GM13977 (cell line): ENCODE results near the gene ENKD1.

Experiments
- DNase-seq: peaks from one replicate; pipeline ENCODE4 v3.0.0; 2012; ENCODE audit warnings: low spot score
- CTCF ChIP-seq: IDR thresholded peaks from 2 replicates; pipeline ENCODE4 v1.5.1; 2012; ENCODE audit warnings: mild to moderate bottlenecking, control low read depth; ENCODE audit not compliant: insufficient read depth; ENCODE audit errors: extremely low read depth, missing control alignments
- in situ Hi-C: fragments of 300-500 bp; cut with MboI; formaldehyde crosslinking; loops from one replicate; pipeline ENCODE4 v1.12.0; 2022; ENCODE audit warnings: low sequenced_read_pairs, low pct_unique_long_range_greater_than_20kb, mixed read lengths, inconsistent platforms; ENCODE audit not compliant: unreplicated experiment

ENKD1 gene

DNA sequence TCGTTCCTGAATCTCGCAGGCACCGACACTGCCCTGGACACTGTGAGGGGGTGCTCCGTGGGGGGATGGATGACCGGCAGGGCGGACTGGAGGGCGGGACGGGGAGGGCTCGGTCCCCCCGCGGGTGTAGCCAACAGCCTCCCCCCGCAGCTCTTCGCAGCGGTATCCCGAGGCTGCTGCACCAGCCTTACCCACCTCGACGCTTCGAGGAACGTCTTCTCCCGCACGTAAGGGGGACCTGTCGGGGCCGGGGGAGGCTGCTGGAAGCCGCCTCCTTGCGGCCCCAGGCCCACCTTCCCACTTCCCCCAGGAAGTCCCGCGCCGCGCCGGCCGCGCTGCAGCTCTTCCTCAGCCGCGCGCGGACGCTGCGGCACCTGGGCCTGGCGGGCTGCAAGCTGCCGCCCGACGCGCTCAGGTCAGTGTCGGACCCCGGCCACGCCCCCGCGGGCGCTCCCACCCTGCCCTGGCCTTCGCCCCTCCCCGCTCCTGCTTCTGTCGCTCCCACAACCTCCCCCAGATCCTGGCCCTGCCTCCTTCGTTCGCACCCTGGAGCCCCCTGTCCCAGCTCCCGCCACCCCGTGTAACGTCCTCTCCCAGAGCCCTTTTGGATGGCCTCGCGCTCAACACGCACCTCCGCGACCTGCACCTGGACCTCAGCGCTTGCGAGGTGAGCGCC, 18.3 kb downstream of the ENKD1 start:
- DNase-seq: peak; percentile 17
- no peak for TF ChIP-seq CTCF
- in situ Hi-C loops: no loop called here

DNA sequence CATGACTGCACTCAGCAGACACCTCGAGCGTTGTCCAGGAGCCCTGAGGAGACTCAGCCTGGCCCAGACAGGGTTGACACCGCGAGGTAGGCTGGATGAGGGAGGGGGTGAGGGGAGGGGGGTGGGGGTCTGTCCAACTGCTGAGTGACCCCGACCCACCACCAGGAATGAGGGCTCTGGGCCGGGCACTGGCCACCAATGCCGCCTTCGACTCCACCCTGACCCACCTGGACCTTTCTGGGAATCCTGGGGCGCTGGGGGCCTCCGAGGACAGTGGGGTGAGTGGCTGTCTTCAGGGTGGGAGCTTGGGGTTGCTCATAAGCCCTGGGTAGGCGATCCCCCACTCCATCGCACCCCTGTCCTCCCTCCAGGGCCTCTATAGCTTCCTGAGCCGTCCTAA, 18.9 kb downstream of the ENKD1 start:
- no peak for DNase-seq
- in situ Hi-C loops: no loop called here
- TF ChIP-seq CTCF: no peak

DNA sequence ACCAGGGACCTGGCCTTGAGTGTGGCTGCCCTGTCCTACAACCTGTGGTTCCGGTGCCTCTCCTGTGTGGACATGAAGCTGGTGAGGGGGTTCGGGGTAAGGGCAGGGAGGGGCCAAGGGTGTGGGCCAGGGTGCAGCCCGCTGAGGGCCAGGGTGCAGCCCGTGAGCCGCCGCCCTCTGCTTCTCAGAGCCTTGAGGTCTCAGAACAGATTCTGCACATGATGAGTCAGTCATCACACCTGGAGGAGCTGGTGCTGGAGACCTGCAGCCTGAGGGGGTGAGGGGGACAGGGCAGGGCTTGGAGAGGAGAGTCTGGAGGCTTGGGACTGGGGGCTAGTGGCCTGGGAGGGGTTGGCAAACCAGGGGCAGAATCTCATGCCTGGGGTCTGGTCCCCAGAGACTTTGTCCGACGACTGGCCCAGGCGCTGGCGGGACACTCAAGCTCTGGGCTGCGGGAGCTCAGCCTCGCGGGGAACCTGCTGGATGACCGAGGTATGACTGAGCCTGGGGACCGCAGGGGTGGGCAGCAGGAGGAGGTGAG, 19.4 kb downstream of the ENKD1 start:
- peak; percentile 25 for DNase-seq
- no peak for TF ChIP-seq CTCF
- in situ Hi-C loops: no loop called here

- TF ChIP-seq CTCF: no peak
- peak; percentile 53 for DNase-seq
- in situ Hi-C loops: no loop called here
These were observed 21.0 kb downstream of the ENKD1 start for GRCh38 chr16:67645397-67646121.

DNA sequence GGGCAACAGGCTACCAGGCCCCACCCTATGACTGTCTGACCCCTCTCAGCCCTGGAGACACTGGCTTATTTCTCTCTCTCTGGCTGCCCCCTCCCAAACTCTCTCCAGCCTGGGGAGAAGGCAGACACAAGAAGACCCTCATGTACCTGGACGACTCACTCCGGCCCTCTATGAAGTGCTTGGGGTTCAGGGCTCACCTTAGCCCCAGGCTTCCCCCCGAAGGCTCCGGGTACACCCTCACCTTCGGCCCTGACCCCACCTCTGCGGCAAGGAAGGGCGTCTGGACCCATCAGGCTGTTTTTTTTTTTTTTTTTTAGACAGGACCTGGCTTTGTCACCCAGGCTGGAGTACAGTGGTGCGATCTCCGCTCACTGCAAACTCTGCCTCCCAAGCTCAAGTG, 22.5 kb downstream of the ENKD1 start:
- in situ Hi-C loops: no loop called here
- TF ChIP-seq CTCF: no peak
- peak; percentile 19 for DNase-seq

DNA sequence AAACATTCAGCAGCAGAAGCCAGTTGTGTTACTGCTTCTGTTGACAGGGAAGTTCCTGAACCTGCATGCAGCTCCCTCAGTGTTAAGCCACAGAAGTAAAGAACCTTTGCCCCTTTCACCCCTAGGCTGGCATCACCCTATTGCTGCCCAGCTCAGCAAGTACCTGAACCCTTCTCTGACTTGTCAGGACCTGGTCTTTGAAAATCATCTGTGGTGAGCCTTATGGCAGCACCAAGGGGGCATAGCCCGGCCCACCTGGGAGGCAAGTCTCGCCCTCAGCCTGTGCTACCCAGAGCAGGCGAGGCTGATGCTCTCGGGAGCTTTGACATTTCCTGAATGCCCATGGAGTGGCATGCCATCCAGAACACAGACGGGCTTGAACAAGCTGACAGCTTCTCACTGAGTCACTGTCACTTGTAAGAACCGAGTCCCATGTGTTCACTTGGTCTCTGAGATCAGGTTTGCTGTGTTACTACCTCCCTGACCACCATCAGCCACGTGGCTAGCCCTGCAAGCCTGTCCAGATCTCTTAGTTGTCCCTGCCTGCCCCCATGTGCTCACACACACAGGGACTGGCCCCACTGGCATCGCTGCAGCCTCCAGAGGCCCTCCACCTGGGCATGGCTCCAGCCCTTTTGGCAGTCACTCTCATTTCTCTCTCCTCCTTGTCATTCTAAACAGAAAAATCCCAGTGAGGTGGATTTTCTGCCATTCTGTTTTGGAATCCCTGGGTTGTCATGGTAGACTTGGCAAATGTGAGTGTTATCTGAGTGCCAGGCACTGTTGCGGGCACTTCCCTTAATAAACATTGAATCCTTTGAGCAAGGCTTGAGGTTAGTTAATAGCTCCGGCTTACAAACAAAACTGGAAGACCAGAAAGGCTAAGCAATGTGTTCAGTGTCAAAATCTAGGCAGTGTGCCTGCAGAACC, 24.5 kb downstream of the ENKD1 start:
- peak; percentile 16 for DNase-seq
- TF ChIP-seq CTCF: no peak
- in situ Hi-C loops: no loop called here
